GM19455 (cell line): ENCODE data around the gene RBM47.
"Not testable (repeated sequence)": the region's sequence is repeated elsewhere in the genome, so short reads cannot be mapped to it uniquely, and the experiment has no call there.

Experiments
- ATAC-seq: cut with Tn5 transposase; IDR thresholded peaks from one replicate; pipeline ENCODE4 v1.9.1; 2021; ENCODE audit not compliant: unreplicated experiment

Gene RBM47

GRCh38 chr4:40629401-40630334 is at the start of gene RBM47:
TSS of gene RBM47 (minus strand) at chr4:40629864. CDS start at chr4:40438893, 190,971 bp downstream.
- ATAC-seq: peak; percentile 47

- ATAC-seq: no peak
Measured at GRCh38 chr4:40678421-40678820, 48.8 kb upstream of the RBM47 start.

- no peak for ATAC-seq
Measured at GRCh38 chr4:40675166-40675565, 45.5 kb upstream of the RBM47 start.

GRCh38 chr4:40672528-40673522 is 43.2 kb upstream of the RBM47 start:
- peak; percentile 63 for ATAC-seq

GRCh38 chr4:40669504-40669903 is 39.8 kb upstream of the RBM47 start:
- ATAC-seq: no peak

GRCh38 chr4:40665842-40666241 is 36.2 kb upstream of the RBM47 start:
- no peak for ATAC-seq

GRCh38 chr4:40662962-40663604 is 33.4 kb upstream of the RBM47 start:
- ATAC-seq: peak; percentile 65

- ATAC-seq: no peak
Measured at GRCh38 chr4:40661803-40662202, 32.1 kb upstream of the RBM47 start.

GRCh38 chr4:40656201-40656863 is 26.7 kb upstream of the RBM47 start:
- ATAC-seq: peak; percentile 91

- ATAC-seq: no peak
Measured at GRCh38 chr4:40651280-40651679, 21.6 kb upstream of the RBM47 start.

- no peak for ATAC-seq
Measured at GRCh38 chr4:40649321-40649720, 19.7 kb upstream of the RBM47 start.

- no peak for ATAC-seq
Measured at GRCh38 chr4:40648742-40649281, 19.1 kb upstream of the RBM47 start.

GRCh38 chr4:40648131-40648530 is 18.5 kb upstream of the RBM47 start:
- ATAC-seq: no peak

GRCh38 chr4:40645586-40645985 is 15.9 kb upstream of the RBM47 start:
- no peak for ATAC-seq

GRCh38 chr4:40632080-40632479 is 2.4 kb upstream of the RBM47 start:
- ATAC-seq: no peak

- ATAC-seq: peak; percentile 58
Measured at GRCh38 chr4:40630335-40631021, 814 bp upstream of the RBM47 start.

GRCh38 chr4:40628888-40629287 is 776 bp downstream of the RBM47 start:
- ATAC-seq: no peak

- ATAC-seq: not testable (repeated sequence)
Measured at GRCh38 chr4:40628407-40628806, 1.3 kb downstream of the RBM47 start.

- ATAC-seq: no peak
Measured at GRCh38 chr4:40627540-40627939, 2.1 kb downstream of the RBM47 start.
